Lower lobe of right lung (tissue), 2 donors: ENCODE data around the gene FAR2. TPM values are rescaled to one million over a fixed set of nuclear protein-coding genes. Genes with fewer than 3 reads are reported as not detected.

Source experiments
- ATAC-seq, 2 donors: fragments of 200-7000 bp; cut with Tn5 transposase; one replicate each; pipeline ENCODE4 v1.9.1; 2020 to 2022; ENCODE audit warnings: mild to moderate bottlenecking in 2 of 2, moderate library complexity in 2 of 2
- DNase-seq: peaks from one replicate; pipeline ENCODE4 v3.0.0-alpha.2; 2020
- H3K27ac ChIP-seq: fragments of 200-600 bp; one replicate; pipeline ENCODE4 v1.8.0; 2022
- H3K27me3 ChIP-seq: fragments of 200-600 bp; one replicate; pipeline ENCODE4 v1.8.0; 2022; ENCODE audit warnings: low read depth
- H3K36me3 ChIP-seq: fragments of 200-600 bp; one replicate; pipeline ENCODE4 v1.8.0; 2022; ENCODE audit warnings: mild to moderate bottlenecking
- H3K4me1 ChIP-seq: fragments of 200-600 bp; one replicate; pipeline ENCODE4 v1.8.0; 2022
- H3K4me3 ChIP-seq: fragments of 200-600 bp; one replicate; pipeline ENCODE4 v1.8.0; 2022; ENCODE audit warnings: mild to moderate bottlenecking
- H3K9me3 ChIP-seq: fragments of 200-600 bp; one replicate; pipeline ENCODE4 v1.8.0; 2022
- intact Hi-C: fragments of 100-400 bp; cut with DNase I; formaldehyde crosslinking; loops from one replicate; pipeline ENCODE4 v1.11.0; 2022
- total RNA-seq: library from RNA; stranded (reverse); fragmentation: NEBNext Ultra II Directional; extraction: Animal tissue kit (Norgen Biotek cat#: 25700); gene quantifications from one replicate; pipeline ENCODE4 v1.2.1, GENCODE V29; 2021
- TF ChIP-seq, protein P1 (sequence below): fragments of 200-600 bp; IDR thresholded peaks from one replicate; pipeline ENCODE4 v1.8.0; 2022; ENCODE audit warnings: antibody characterized with exemption, mild to moderate bottlenecking
- donor health status: DM: no; HTN: yes; CAD: no; lungs with severe emphysema.

The FAR2 gene
- total RNA-seq, 1 donor from 2014 or later: 23.7 TPM

DNA sequence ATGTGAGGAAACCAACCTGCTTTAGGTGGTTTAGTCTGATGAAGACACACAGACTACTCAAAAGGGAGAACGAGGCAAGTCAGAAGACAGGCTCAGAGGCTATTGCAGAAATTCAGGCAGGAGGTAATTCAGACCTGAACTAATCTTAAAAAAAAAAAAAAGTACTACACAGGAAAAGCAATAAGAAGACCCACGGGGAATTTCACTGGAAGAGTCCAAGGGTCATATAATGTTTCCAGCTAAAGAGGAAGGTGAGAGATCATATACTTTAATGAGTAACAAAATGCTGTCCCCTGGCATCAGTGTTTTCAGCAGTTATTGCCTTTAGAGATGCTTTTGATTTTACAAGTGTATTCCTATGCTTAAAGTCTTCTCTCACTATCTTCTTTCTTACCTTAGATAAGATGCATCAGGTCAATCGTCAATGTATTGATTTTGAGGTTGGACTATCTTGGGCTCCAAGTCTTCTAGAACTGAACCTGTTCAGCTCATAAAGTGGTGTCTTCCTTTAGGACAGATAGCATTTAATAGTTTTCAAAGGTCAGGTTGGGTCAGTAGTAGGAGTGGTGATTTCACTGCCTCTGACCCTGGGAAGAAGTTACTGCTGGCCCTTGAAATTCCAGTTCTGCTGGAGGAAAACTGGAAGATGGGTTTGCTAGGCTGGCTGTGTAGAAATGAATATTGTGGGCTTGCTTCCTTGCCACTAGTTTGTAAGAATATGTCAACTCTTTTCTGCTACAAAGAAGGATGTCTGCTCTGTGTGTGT, 60.0 kb downstream of the FAR2 start:
- H3K27ac ChIP-seq: no peak overlapping the region
- H3K36me3 ChIP-seq: no peaks in the 10 kb centered on the region
- TF ChIP-seq, protein P1, sequence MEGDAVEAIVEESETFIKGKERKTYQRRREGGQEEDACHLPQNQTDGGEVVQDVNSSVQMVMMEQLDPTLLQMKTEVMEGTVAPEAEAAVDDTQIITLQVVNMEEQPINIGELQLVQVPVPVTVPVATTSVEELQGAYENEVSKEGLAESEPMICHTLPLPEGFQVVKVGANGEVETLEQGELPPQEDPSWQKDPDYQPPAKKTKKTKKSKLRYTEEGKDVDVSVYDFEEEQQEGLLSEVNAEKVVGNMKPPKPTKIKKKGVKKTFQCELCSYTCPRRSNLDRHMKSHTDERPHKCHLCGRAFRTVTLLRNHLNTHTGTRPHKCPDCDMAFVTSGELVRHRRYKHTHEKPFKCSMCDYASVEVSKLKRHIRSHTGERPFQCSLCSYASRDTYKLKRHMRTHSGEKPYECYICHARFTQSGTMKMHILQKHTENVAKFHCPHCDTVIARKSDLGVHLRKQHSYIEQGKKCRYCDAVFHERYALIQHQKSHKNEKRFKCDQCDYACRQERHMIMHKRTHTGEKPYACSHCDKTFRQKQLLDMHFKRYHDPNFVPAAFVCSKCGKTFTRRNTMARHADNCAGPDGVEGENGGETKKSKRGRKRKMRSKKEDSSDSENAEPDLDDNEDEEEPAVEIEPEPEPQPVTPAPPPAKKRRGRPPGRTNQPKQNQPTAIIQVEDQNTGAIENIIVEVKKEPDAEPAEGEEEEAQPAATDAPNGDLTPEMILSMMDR: no peak
- no peaks in the 10 kb centered on the region for H3K27me3 ChIP-seq
- ATAC-seq (no peak), DNase-seq (no peak)
- no peak overlapping the region for H3K4me3 ChIP-seq
- no peaks in the 10 kb centered on the region for H3K9me3 ChIP-seq
- peaks cover 7% of the 10 kb centered on the region for H3K4me1 ChIP-seq
- intact Hi-C loops: no loop called here

DNA sequence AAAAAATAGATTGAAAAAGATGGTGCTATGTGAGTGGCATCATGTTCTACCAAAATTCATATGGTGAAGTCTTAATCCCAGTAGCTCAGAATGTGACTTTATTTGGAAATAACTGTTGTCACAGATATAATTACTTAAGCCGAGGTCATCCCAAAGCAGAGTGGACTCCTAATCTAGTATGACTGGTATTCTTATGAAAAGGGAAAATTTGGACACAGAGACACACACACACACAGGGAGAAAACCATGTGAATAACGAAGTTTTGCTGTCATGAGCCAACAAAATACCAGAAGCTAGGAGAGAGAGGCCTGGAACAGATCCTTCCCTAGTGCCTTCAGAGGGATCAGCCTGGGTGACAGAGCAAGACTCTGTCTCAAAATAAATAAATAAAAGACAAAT, 62.6 kb downstream of the FAR2 start:
- intact Hi-C loops: no loop called here
- ATAC-seq (no peak), DNase-seq (no peak)
- peaks cover 7% of the 10 kb centered on the region for H3K4me1 ChIP-seq
- no peaks in the 10 kb centered on the region for H3K27me3 ChIP-seq
- no peak overlapping the region for H3K27ac ChIP-seq
- no peaks in the 10 kb centered on the region for H3K9me3 ChIP-seq
- no peak overlapping the region for H3K4me3 ChIP-seq
- TF ChIP-seq, protein P1: no peak
- H3K36me3 ChIP-seq: no peaks in the 10 kb centered on the region

DNA sequence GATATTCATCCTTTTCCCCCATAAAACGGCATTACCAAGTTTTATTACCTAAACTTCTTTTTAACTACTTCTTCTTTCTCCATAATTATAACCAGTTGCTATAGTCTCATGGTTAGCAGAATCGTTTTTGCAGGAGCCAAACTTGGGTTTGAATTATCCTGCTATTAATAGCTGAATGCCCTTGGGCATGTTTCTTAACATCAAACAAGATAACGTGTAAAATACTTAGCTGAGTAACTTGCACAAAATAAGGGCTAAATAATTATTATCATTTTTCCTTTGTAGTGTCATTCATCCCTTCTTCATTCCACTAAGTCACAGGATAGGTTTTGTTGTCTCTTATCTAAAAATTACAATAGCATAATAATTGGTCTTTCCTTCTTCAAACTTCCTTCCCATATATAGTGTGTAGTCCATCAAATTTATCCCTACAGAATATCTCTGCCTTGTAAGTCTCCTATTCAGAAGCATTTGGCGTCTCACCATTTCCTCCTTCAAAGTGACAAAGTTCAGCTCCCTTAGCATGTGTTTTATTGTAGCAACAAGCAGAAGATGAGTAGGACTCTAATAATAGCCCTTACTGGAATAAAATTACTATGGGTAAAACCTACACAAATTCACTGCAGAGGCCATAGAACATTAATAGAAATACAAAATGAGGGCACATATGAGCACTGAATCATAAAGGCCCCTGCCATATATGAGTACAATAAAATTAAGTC, 63.8 kb downstream of the FAR2 start:
- DNase-seq: no peak
- intact Hi-C loops: no loop called here
- H3K9me3 ChIP-seq: no peaks in the 10 kb centered on the region

DNA sequence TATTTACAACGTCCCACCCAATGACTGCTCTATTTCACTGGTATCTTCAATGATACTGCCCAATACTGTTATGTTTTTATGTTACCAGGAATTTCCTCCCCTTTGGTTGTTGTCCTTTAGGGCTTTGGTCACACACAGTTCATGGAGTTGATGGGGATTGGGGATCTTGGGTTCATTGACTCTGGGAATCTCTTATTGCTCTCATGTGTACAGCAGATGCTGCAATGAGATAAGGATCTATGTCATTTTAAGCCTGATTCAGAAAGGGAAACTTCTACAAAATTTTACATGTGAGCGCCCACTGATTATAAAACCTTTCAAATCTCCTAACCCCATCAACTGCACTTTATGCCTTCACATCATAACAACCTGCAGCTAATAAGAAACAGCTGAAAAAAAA, 67.2 kb downstream of the FAR2 start:
- Histone ChIP-seq H3K27ac (no peak overlapping the region), H3K27me3 (no peaks in the 10 kb centered on the region), H3K9me3 (no peaks in the 10 kb centered on the region), H3K4me3 (no peak overlapping the region), H3K36me3 (no peaks in the 10 kb centered on the region), H3K4me1 (peaks cover 8% of the 10 kb centered on the region)
- ATAC-seq (no peak), DNase-seq (no peak)
- intact Hi-C loops: no loop called here
- TF ChIP-seq, protein P1: no peak

More for the DNA sequence above, 63.8 kb downstream of the FAR2 start:
- no peaks in the 10 kb centered on the region for H3K36me3 ChIP-seq
- H3K27me3 ChIP-seq: no peaks in the 10 kb centered on the region
- peaks cover 10% of the 10 kb centered on the region for H3K4me1 ChIP-seq
- TF ChIP-seq, protein P1: no peak
- H3K4me3 ChIP-seq: no peak overlapping the region
- no peak for ATAC-seq
- no peak overlapping the region for H3K27ac ChIP-seq

DNA sequence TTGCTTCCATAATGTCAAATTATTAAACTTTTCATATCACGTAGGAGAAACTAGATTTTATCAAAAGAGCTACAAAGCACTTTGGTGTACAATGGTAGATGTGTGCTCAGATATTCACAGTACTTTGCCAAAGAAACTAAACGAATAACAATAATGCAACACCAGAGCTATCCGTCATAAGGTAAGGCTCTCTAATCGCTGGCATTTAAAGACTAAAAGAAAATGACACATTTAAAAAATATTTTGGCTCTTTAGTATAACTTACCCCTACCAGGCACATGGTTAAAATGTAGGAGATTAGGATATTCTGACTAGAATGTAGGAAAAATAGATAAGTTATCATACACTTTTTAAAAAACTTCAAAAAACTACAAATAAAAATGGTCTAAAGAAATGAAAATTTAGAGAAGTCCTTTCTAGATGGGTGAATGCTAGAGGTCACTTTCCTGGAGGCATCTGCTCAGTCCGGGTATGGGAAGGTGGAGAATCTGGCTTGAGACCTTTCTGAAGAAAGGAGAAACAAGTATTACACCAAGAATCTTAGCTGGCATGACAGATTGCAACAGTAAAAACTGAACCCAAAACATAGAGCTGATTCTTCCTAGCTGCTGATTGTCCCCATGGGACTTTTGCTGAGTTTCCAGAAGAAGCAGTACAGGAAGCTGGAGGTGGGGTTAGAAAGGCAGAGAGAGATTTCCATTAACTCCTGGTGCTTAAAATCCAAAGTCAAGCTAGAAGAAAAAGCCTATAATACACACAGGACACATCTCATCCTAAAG, 67.9 kb downstream of the FAR2 start:
- intact Hi-C loops: no loop called here
- no peak for ATAC-seq

More for the DNA sequence above, 67.9 kb downstream of the FAR2 start:
- TF ChIP-seq, protein P1: no peak
- Histone ChIP-seq H3K27ac (no peak overlapping the region), H3K4me1 (peaks cover 8% of the 10 kb centered on the region), H3K27me3 (no peaks in the 10 kb centered on the region), H3K4me3 (no peak overlapping the region), H3K9me3 (no peaks in the 10 kb centered on the region), H3K36me3 (no peaks in the 10 kb centered on the region)
- DNase-seq: no peak
